H1 (cell line): ENCODE data around the gene ATP5F1A. TPM values are rescaled to one million over a fixed set of nuclear protein-coding genes. Genes with fewer than 3 reads are reported as not detected.

ENCODE experiments used
- BRCA1 ChIP-seq: IDR thresholded peaks from 2 replicates; pipeline ENCODE4 v1.6.1; 2012; ENCODE audit warnings: low read depth, low read length, improper control_type of control experiment
- CHD2 ChIP-seq: IDR thresholded peaks from 2 replicates; pipeline ENCODE4 v1.6.1; 2012; ENCODE audit warnings: low read length, improper control_type of control experiment
- EZH2 ChIP-seq: fragments of 200-600 bp; sonication (generic); IDR thresholded peaks from 2 replicates; pipeline ENCODE4 v1.7.1; 2012; ENCODE audit warnings: low read depth, mild to moderate bottlenecking, moderate library complexity, low read length, inconsistent platforms; ENCODE audit not compliant: severe bottlenecking
- JUN ChIP-seq: IDR thresholded peaks from 2 replicates; pipeline ENCODE4 v1.6.1; 2011; ENCODE audit warnings: low read depth, mild to moderate bottlenecking, improper control_type of control experiment, low read length
- NANOG ChIP-seq: IDR thresholded peaks from 2 replicates; pipeline ENCODE4 v1.6.1; 2011; ENCODE audit warnings: low read length, low read depth, mild to moderate bottlenecking, inconsistent platforms; ENCODE audit not compliant: insufficient read depth, poor library complexity, severe bottlenecking
- SP2 ChIP-seq: IDR thresholded peaks from 2 replicates; pipeline ENCODE4 v1.6.1; 2012; ENCODE audit warnings: mild to moderate bottlenecking, low read length, inconsistent platforms
- TEAD4 ChIP-seq: IDR thresholded peaks from 2 replicates; pipeline ENCODE4 v1.6.1; 2012; ENCODE audit warnings: low read depth, low read length, inconsistent platforms, mixed read lengths
- polyA plus RNA-seq, 7 experiments: library from polyadenylated mRNA; depleted of rRNA in 3 of 7; stranded (reverse) in 5 of 7; unstranded in 2 of 7; fragments of >200 nt in 5 of 7; fragments of 200-250 nt in 2 of 7; gene quantifications; 1 replicate in 5 of 7; 2 replicates in 1 of 7; 4 replicates in 1 of 7; pipeline versions ENCODE4 v1.2.1 to v1.2.3, GENCODE V29; 2011 to 2013; ENCODE audit warnings: missing spikeins in 2 of 7, mixed read lengths in 2 of 7
- total RNA-seq: library from RNA; stranded (reverse); fragmentation: NEBNext Ultra II Directional; extraction: Animal tissue kit (Norgen Biotek cat#: 25700); gene quantifications from 2 replicates; pipeline ENCODE4 v1.2.1, GENCODE V29; 2021
- TF ChIP-seq, protein P1 (sequence below): fragments of 300-600 bp; sonication (generic); IDR thresholded peaks from 2 replicates; pipeline ENCODE4 v1.7.1; 2012; ENCODE audit warnings: low read length, moderate library complexity, mild to moderate bottlenecking, inconsistent platforms; ENCODE audit not compliant: insufficient replicate concordance

ATP5F1A gene
- total and polyA plus RNA-seq, 2 of the 8 experiments (the other 6 are each of a cell fraction or from before 2014, with no cell fraction given): 685 to 970 TPM

DNA sequence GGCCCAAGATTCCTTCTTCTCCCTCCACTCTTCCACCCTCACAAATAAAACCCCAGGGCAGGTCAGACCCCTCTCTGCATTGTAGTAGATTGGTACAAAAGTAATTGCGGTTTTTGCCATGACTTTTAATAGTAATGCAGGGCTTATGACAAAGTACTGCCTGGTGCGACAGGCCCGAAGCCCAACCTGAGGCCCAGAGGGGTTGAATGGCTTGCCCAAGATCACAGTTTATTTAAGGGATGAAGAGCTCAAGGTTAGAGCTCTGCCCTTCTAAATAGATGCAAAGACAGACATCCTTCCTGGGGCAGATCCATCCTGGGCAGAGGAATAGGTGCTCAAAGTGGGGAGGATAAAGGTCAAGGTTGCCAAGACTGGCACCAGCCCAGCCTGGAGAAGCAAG, 25.1 kb downstream of the ATP5F1A start (continued):
- TF ChIP-seq, protein P1, sequence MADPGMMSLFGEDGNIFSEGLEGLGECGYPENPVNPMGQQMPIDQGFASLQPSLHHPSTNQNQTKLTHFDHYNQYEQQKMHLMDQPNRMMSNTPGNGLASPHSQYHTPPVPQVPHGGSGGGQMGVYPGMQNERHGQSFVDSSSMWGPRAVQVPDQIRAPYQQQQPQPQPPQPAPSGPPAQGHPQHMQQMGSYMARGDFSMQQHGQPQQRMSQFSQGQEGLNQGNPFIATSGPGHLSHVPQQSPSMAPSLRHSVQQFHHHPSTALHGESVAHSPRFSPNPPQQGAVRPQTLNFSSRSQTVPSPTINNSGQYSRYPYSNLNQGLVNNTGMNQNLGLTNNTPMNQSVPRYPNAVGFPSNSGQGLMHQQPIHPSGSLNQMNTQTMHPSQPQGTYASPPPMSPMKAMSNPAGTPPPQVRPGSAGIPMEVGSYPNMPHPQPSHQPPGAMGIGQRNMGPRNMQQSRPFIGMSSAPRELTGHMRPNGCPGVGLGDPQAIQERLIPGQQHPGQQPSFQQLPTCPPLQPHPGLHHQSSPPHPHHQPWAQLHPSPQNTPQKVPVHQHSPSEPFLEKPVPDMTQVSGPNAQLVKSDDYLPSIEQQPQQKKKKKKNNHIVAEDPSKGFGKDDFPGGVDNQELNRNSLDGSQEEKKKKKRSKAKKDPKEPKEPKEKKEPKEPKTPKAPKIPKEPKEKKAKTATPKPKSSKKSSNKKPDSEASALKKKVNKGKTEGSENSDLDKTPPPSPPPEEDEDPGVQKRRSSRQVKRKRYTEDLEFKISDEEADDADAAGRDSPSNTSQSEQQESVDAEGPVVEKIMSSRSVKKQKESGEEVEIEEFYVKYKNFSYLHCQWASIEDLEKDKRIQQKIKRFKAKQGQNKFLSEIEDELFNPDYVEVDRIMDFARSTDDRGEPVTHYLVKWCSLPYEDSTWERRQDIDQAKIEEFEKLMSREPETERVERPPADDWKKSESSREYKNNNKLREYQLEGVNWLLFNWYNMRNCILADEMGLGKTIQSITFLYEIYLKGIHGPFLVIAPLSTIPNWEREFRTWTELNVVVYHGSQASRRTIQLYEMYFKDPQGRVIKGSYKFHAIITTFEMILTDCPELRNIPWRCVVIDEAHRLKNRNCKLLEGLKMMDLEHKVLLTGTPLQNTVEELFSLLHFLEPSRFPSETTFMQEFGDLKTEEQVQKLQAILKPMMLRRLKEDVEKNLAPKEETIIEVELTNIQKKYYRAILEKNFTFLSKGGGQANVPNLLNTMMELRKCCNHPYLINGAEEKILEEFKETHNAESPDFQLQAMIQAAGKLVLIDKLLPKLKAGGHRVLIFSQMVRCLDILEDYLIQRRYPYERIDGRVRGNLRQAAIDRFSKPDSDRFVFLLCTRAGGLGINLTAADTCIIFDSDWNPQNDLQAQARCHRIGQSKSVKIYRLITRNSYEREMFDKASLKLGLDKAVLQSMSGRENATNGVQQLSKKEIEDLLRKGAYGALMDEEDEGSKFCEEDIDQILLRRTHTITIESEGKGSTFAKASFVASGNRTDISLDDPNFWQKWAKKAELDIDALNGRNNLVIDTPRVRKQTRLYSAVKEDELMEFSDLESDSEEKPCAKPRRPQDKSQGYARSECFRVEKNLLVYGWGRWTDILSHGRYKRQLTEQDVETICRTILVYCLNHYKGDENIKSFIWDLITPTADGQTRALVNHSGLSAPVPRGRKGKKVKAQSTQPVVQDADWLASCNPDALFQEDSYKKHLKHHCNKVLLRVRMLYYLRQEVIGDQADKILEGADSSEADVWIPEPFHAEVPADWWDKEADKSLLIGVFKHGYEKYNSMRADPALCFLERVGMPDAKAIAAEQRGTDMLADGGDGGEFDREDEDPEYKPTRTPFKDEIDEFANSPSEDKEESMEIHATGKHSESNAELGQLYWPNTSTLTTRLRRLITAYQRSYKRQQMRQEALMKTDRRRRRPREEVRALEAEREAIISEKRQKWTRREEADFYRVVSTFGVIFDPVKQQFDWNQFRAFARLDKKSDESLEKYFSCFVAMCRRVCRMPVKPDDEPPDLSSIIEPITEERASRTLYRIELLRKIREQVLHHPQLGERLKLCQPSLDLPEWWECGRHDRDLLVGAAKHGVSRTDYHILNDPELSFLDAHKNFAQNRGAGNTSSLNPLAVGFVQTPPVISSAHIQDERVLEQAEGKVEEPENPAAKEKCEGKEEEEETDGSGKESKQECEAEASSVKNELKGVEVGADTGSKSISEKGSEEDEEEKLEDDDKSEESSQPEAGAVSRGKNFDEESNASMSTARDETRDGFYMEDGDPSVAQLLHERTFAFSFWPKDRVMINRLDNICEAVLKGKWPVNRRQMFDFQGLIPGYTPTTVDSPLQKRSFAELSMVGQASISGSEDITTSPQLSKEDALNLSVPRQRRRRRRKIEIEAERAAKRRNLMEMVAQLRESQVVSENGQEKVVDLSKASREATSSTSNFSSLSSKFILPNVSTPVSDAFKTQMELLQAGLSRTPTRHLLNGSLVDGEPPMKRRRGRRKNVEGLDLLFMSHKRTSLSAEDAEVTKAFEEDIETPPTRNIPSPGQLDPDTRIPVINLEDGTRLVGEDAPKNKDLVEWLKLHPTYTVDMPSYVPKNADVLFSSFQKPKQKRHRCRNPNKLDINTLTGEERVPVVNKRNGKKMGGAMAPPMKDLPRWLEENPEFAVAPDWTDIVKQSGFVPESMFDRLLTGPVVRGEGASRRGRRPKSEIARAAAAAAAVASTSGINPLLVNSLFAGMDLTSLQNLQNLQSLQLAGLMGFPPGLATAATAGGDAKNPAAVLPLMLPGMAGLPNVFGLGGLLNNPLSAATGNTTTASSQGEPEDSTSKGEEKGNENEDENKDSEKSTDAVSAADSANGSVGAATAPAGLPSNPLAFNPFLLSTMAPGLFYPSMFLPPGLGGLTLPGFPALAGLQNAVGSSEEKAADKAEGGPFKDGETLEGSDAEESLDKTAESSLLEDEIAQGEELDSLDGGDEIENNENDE: no peak
- TF ChIP-seq JUN: no peak
- no peak for TF ChIP-seq SP2
- no peak for TF ChIP-seq TEAD4
- no peak for TF ChIP-seq NANOG
- TF ChIP-seq CHD2: no peak
- TF ChIP-seq BRCA1: no peak
- TF ChIP-seq EZH2: no peak
